OCI-LY1 (cell line): ENCODE results near the gene SH3BGR.

Experiments
- H2AFZ ChIP-seq: fragments of 200-600 bp; sonication (generic), shearing (Covaris generic); 2 replicates; pipeline ENCODE4 v1.6.0; 2014; ENCODE audit warnings: antibody characterized with exemption, mild to moderate bottlenecking, low read length
- H3F3A ChIP-seq: fragments of 200-600 bp; sonication (generic), shearing (Covaris generic); 2 replicates; pipeline ENCODE4 v1.6.0; 2014; ENCODE audit warnings: mild to moderate bottlenecking, antibody characterized with exemption, low read length, moderate library complexity; ENCODE audit not compliant: insufficient read depth
- H3K27ac ChIP-seq: fragments of 200-600 bp; sonication (generic); 2 replicates; pipeline ENCODE4 v1.5.1; 2014; ENCODE audit warnings: low read length, mixed run types, mild to moderate bottlenecking, low read depth; ENCODE audit not compliant: poor library complexity, severe bottlenecking
- H3K27me3 ChIP-seq: fragments of 200-600 bp; sonication (generic); 2 replicates; pipeline ENCODE4 v1.6.0; 2014; ENCODE audit warnings: antibody characterized with exemption, mild to moderate bottlenecking, low read length, moderate library complexity; ENCODE audit not compliant: insufficient read depth
- H3K36me3 ChIP-seq: fragments of 200-600 bp; sonication (generic); 2 replicates; pipeline ENCODE4 v1.6.1; 2014; ENCODE audit warnings: mild to moderate bottlenecking, antibody characterized with exemption, low read length, moderate library complexity, mixed read lengths; ENCODE audit not compliant: insufficient read depth
- H3K4me1 ChIP-seq: fragments of 200-600 bp; sonication (generic); 2 replicates; pipeline ENCODE4 v1.5.1; 2014; ENCODE audit warnings: mild to moderate bottlenecking, low read length, moderate library complexity; ENCODE audit not compliant: insufficient read depth, severe bottlenecking
- H3K4me2 ChIP-seq: fragments of 200-600 bp; sonication (generic), shearing (Covaris generic); 2 replicates; pipeline ENCODE4 v1.6.1; 2014; ENCODE audit warnings: low read length
- H3K4me3 ChIP-seq: fragments of 200-600 bp; sonication (generic); 2 replicates; pipeline ENCODE4 v1.5.1; 2014; ENCODE audit warnings: low read length, low read depth, mild to moderate bottlenecking, mixed read lengths; ENCODE audit not compliant: poor library complexity, severe bottlenecking
- H3K79me2 ChIP-seq: fragments of 200-600 bp; shearing (Covaris generic); 2 replicates; pipeline ENCODE4 v1.6.1; 2016; ENCODE audit warnings: mixed run types, low read length, mixed read lengths; ENCODE audit not compliant: insufficient read depth
- H3K9ac ChIP-seq: fragments of 200-600 bp; sonication (generic), shearing (Covaris generic); 2 replicates; pipeline ENCODE4 v1.6.1; 2014; ENCODE audit warnings: mild to moderate bottlenecking, low read length, mixed read lengths
- H3K9me2 ChIP-seq: fragments of 200-600 bp; sonication (generic), shearing (Covaris generic); 2 replicates; pipeline ENCODE4 v1.6.1; 2014; ENCODE audit warnings: low read depth, mild to moderate bottlenecking, low read length, mixed read lengths
- H3K9me3 ChIP-seq: fragments of 200-600 bp; shearing (Covaris generic); 2 replicates; pipeline ENCODE4 v1.6.1; 2014; ENCODE audit warnings: low read length, mixed read lengths
- H4K20me1 ChIP-seq: fragments of 200-600 bp; sonication (generic), shearing (Covaris generic); 2 replicates; pipeline ENCODE4 v1.6.0; 2016; ENCODE audit warnings: mild to moderate bottlenecking, low read length; ENCODE audit not compliant: insufficient read depth
- EZH2 ChIP-seq: fragments of 200-600 bp; sonication (generic), shearing (Covaris generic); IDR thresholded peaks from 2 replicates; pipeline ENCODE4 v1.8.0; 2017; ENCODE audit warnings: borderline replicate concordance, mixed run types, mild to moderate bottlenecking, antibody characterized with exemption, low read length, moderate library complexity, mixed read lengths
- TF ChIP-seq, protein P1 (sequence below): fragments of 200-600 bp; sonication (generic), shearing (Covaris generic); IDR thresholded peaks from 2 replicates; pipeline ENCODE4 v1.5.1; 2017; ENCODE audit warnings: mild to moderate bottlenecking, antibody characterized with exemption, low read length, moderate library complexity, mixed read lengths

Gene SH3BGR

DNA sequence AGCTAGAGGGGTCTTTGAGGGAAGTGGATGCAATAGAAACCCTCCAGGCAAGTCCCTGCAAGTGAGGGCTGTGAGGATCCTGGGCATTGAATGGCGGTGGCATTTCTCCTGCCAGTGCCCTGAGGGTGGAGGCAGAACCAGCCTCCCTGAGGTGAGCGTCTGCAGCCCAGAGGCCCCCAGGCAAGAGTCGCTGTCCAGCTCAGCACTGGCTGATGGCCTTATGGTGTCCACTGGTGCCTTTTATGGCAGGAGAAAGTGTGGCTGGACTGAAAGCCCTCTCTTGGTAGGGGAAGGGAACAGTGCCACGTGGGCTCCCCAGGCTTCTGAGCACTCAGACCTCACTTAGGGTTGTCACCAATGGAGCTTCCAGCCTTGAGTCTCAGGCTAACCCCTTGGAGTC lies 77.3 kb downstream of the SH3BGR start:
- H3K4me2 ChIP-seq: no peak overlapping the region
- no peaks in the 10 kb centered on the region for H3K27me3 ChIP-seq
- H4K20me1 ChIP-seq: no peaks in the 10 kb centered on the region
- H2AFZ ChIP-seq: no peak overlapping the region
- no peak overlapping the region for H3K27ac ChIP-seq
- H3K9me2 ChIP-seq: no peaks in the 10 kb centered on the region
- no peaks in the 10 kb centered on the region for H3K79me2 ChIP-seq
- TF ChIP-seq, protein P1, sequence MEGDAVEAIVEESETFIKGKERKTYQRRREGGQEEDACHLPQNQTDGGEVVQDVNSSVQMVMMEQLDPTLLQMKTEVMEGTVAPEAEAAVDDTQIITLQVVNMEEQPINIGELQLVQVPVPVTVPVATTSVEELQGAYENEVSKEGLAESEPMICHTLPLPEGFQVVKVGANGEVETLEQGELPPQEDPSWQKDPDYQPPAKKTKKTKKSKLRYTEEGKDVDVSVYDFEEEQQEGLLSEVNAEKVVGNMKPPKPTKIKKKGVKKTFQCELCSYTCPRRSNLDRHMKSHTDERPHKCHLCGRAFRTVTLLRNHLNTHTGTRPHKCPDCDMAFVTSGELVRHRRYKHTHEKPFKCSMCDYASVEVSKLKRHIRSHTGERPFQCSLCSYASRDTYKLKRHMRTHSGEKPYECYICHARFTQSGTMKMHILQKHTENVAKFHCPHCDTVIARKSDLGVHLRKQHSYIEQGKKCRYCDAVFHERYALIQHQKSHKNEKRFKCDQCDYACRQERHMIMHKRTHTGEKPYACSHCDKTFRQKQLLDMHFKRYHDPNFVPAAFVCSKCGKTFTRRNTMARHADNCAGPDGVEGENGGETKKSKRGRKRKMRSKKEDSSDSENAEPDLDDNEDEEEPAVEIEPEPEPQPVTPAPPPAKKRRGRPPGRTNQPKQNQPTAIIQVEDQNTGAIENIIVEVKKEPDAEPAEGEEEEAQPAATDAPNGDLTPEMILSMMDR: no peak
- no peaks in the 10 kb centered on the region for H3F3A ChIP-seq
- no peaks in the 10 kb centered on the region for H3K36me3 ChIP-seq
- no peak overlapping the region for H3K4me3 ChIP-seq
- no peaks in the 10 kb centered on the region for H3K4me1 ChIP-seq
- H3K9ac ChIP-seq: no peak overlapping the region
- no peaks in the 10 kb centered on the region for H3K9me3 ChIP-seq

DNA sequence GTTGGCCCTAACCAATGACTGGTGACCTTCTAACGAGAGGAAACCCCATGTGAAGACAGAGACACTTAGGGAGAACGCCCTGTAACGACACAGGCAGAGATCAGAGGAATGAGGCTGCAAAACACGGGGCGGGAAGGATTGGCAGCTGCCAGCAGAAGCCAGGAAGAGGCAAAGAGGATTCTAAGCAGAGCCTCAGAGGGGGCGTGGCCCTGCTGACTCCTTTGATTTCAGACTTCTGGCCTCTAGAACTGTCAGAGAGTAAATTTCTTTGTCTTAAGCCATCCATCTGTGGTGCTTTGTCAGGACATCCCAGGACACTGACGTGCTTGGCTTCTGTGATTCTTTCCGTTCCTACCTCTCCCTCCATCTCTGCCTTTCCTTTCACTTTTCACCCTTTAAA lies 79.3 kb downstream of the SH3BGR start:
- Histone ChIP-seq H3K27me3 (no peaks in the 10 kb centered on the region), H4K20me1 (no peaks in the 10 kb centered on the region), H3K9me3 (no peaks in the 10 kb centered on the region), H3K36me3 (no peaks in the 10 kb centered on the region), H3K4me3 (no peak overlapping the region), H3K4me2 (no peak overlapping the region), H2AFZ (no peak overlapping the region), H3K79me2 (no peaks in the 10 kb centered on the region), H3K27ac (no peak overlapping the region), H3K9ac (no peak overlapping the region), H3F3A (no peaks in the 10 kb centered on the region), H3K4me1 (no peaks in the 10 kb centered on the region), H3K9me2 (no peaks in the 10 kb centered on the region)
- TF ChIP-seq EZH2: no peak
- TF ChIP-seq, protein P1: no peak

DNA sequence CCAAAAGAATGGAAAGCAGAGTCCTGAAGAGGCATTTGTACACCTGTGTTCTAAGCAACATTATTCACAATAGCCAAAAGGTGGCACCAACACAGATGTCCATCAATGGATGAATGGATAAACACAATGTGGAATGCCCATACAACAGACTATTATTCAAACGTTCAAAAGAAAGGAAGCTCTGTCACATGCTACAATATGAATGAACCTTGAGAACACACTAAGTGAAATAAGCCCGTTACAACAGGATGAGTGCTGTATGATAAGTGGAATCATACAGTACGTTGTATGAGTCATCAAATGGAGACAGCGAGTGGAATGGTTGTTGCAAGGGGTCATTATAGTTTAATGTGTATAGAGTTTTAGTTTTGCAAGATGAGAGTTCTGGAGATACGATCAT lies 80.1 kb downstream of the SH3BGR start:
- TF ChIP-seq EZH2: no peak
- TF ChIP-seq, protein P1: no peak
- no peaks in the 10 kb centered on the region for H3F3A ChIP-seq
- H3K4me3 ChIP-seq: no peak overlapping the region
- no peak overlapping the region for H3K27ac ChIP-seq
- H4K20me1 ChIP-seq: no peaks in the 10 kb centered on the region
- H3K9ac ChIP-seq: no peak overlapping the region
- no peaks in the 10 kb centered on the region for H3K9me2 ChIP-seq
- no peak overlapping the region for H3K4me2 ChIP-seq
- no peaks in the 10 kb centered on the region for H3K27me3 ChIP-seq
- H3K79me2 ChIP-seq: no peaks in the 10 kb centered on the region
- no peaks in the 10 kb centered on the region for H3K36me3 ChIP-seq
- H3K4me1 ChIP-seq: no peaks in the 10 kb centered on the region
- H2AFZ ChIP-seq: no peak overlapping the region
- H3K9me3 ChIP-seq: no peaks in the 10 kb centered on the region
